Heart right ventricle (tissue), 16 donors: ENCODE results near the gene CFAP99. TPM values are rescaled to one million over a fixed set of nuclear protein-coding genes. Genes with fewer than 3 reads are reported as not detected.

Experiments
- ATAC-seq, 8 donors: fragments of 200-7000 bp; cut with Tn5 transposase; one replicate each; pipeline ENCODE4 v1.9.1; 2020; ENCODE audit warnings: mild to moderate bottlenecking in 8 of 8, moderate library complexity in 8 of 8, moderate number of reproducible peaks in 1 of 8
- DNase-seq, 2 donors: peaks; one replicate each; pipeline ENCODE4 v3.0.0-alpha.2; 2020
- H3K27ac ChIP-seq, 10 donors: fragments of 200-600 bp; sonication (generic) in 2 of 10; one replicate each; pipeline versions ENCODE4 v1.5.0 to v1.8.0; 2020 to 2022; ENCODE audit warnings: mild to moderate bottlenecking in 3 of 10
- H3K27me3 ChIP-seq, 7 donors: fragments of 200-600 bp; one replicate each; pipeline ENCODE4 v1.8.0; 2021 to 2022; ENCODE audit warnings: mild to moderate bottlenecking in 2 of 7
- H3K36me3 ChIP-seq, 9 donors: fragments of 200-600 bp; sonication (generic) in 1 of 9; one replicate each; pipeline versions ENCODE4 v1.5.0 to v1.8.0; 2020 to 2022; ENCODE audit warnings: mild to moderate bottlenecking in 2 of 9
- H3K4me1 ChIP-seq, 9 donors: fragments of 200-600 bp; sonication (generic) in 1 of 9; one replicate each; pipeline versions ENCODE4 v1.5.0 to v1.8.0; 2020 to 2022; ENCODE audit warnings: mild to moderate bottlenecking in 4 of 9
- H3K4me3 ChIP-seq, 10 donors: fragments of 200-600 bp; sonication (generic) in 2 of 10; one replicate each; pipeline versions ENCODE4 v1.5.0 to v1.8.0; 2020 to 2022; ENCODE audit warnings: mild to moderate bottlenecking in 7 of 10, moderate library complexity in 2 of 10
- H3K9me3 ChIP-seq, 11 donors: fragments of 200-600 bp in 10 of 11; sonication (generic) in 2 of 11; one replicate each; pipeline versions ENCODE4 v1.5.0 to v1.8.0; 2013 to 2022; ENCODE audit warnings: mild to moderate bottlenecking in 2 of 11, control low read depth in 1 of 11, moderate library complexity in 1 of 11
- WGBS, 2 donors: extraction: QIAGEN DNeasy Blood & Tissue Kit; methylation state at CpG; one replicate each; pipeline ENCODE4 v1.1.7; 2013; ENCODE audit warnings: inconsistent platforms in 1 of 2; 5-methylcytosine and 5-hydroxymethylcytosine counted together
- intact Hi-C, 10 donors: fragments of 100-400 bp; cut with DNase I; formaldehyde crosslinking; loops; one replicate each; pipeline versions ENCODE4 v1.11.1 to v1.14.2; 2022
- polyA plus RNA-seq, 2 donors: library from polyadenylated mRNA; stranded (reverse); fragments of 200-250 nt; gene quantifications; one replicate each; pipeline ENCODE4 v1.2.3, GENCODE V29; 2013
- total RNA-seq, 10 donors: library from RNA; stranded (reverse); fragmentation: NEBNext Ultra II Directional in 3 of 10; extraction: Animal tissue kit (Norgen Biotek cat#: 25700) in 3 of 10; gene quantifications; one replicate each; pipeline versions ENCODE4 v1.2.1 to v1.2.4, GENCODE V29; 2021 to 2023
- TF ChIP-seq, protein P1 (sequence below), 9 donors: fragments of 200-600 bp; sonication (generic) in 2 of 9; IDR thresholded peaks; one replicate each; pipeline versions ENCODE4 v1.5.0 to v1.8.0; 2021 to 2022; ENCODE audit warnings: antibody characterized with exemption in 9 of 9, mild to moderate bottlenecking in 5 of 9, moderate library complexity in 1 of 9
- donor health status: Arrhythmogenic right ventricular cardiomyopathy.
- donor health status: ischemic (EF 13 %, LVEDD 7.1; RV severe dilation, severe dysfunction).
- donor health status: healthy with polysubstance abuse.
- donor health status: DM: no; HTN: yes; CAD: no.
- donor health status: DM: no; HTN: no; CAD: no.
- donor health status: ischemic (EF 25% LVEDD 6.9; RV normal size, moderate dysfunction).
- donor health status: ischemic (EF 25% LVEDD 5.7; RV mildly dilated, moderate dysfunction).
- donor health status: healthy.
- donor health status: DM: yes; HTN: yes; CAD: no.
- donor health status: Ischemic cardiomyopathy.
- donor health status: ischemic (EF 35%, LVEDD 5.7; RV mildly dilated, moderate dysfunction).
- donor health status: nonischemic (EF 11% LVEDD 7.7; RV severe dilation, severe dysfunction).
- donor health status: DM: yes; HTN: yes; CAD: no.
- donor health status: PGD.
- donor health status: ischemic (EF 29% LVEDD 5.4; RV normal size, mild dysfunction).
- donor health status: nonischemic (EF 23%, LVEDD 6.1; RV moderate dilation, normal function).

CFAP99 gene
- total and polyA plus RNA-seq, 12 donors, result not detected

GRCh38 chr4:2412534-2412884, 6.2 kb upstream of the CFAP99 start:
- peak overlapping the region in 7 of 10 donors; percentile 16 to 39 (median 33) for H3K4me3 ChIP-seq
- ATAC-seq (no peak), DNase-seq (no peak)
- H3K4me1 ChIP-seq, result peaks cover 11 to 57% (median 29%) of the 10 kb centered on the region in 9 donors
- TF ChIP-seq, protein P1, sequence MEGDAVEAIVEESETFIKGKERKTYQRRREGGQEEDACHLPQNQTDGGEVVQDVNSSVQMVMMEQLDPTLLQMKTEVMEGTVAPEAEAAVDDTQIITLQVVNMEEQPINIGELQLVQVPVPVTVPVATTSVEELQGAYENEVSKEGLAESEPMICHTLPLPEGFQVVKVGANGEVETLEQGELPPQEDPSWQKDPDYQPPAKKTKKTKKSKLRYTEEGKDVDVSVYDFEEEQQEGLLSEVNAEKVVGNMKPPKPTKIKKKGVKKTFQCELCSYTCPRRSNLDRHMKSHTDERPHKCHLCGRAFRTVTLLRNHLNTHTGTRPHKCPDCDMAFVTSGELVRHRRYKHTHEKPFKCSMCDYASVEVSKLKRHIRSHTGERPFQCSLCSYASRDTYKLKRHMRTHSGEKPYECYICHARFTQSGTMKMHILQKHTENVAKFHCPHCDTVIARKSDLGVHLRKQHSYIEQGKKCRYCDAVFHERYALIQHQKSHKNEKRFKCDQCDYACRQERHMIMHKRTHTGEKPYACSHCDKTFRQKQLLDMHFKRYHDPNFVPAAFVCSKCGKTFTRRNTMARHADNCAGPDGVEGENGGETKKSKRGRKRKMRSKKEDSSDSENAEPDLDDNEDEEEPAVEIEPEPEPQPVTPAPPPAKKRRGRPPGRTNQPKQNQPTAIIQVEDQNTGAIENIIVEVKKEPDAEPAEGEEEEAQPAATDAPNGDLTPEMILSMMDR (IDR thresholded peaks at IDR 0.05), result no peak
- peak overlapping the region in 9 of 10 donors; percentile 20 to 84 (median 59) for H3K27ac ChIP-seq
- no peaks in the 10 kb centered on the region for H3K9me3 ChIP-seq
- H3K27me3 ChIP-seq, result peaks cover 0 to 20% (median 0%) of the 10 kb centered on the region in 7 donors
- no peaks in the 10 kb centered on the region for H3K36me3 ChIP-seq
- 44 to 50% methylated on average over 5 of the region's 5 CpGs for WGBS, 2 donors
- intact Hi-C loops, result loop anchor here in 5 of 10 donors (10.0 kb wide), 2 partner anchors 148 to 552 kb away; partner anchors contain the start of genes MXD4 (in 4 of the 5), GRK4 (in 1 of the 5) and NOP14 (in 1 of the 5)

DNA sequence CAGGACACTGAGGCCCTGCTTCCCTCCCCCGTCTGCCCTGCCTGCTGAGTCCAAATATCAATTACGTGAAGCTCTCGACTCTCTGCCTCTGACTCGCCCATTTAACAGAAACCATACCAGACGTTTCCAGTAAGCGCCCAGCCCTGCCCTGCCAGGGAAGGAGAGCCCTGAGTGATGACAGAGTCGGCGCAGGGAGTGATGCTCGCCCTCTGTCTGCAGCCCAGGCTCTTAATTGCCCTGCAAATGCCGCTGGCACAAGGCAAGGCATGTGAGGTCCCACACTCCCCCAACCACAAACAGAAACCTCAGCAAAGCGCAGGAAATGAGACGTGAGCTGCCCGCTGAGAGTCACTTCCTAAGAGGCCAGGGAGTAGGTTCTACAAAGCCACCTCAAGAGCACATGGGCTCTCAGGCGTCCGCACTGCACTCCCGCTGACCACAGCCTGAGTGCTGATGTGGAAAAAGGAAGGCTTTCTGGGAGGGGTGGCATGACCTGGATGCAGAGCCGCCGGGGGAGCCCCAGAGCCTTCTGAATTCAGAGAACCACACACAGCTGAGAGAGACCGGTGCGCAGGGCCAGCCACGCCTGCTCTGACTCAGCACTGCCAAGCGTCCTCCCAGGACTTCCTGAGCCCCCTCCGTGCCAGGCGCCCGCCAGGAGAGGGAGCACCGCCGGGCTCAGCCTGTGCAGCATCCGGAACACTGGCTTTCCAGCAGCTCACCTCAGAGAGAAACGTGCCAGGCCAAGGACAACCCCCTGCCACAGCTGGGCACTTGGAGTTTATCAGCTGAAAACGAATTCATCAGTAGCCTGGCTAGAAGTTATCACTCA, 5.7 kb upstream of the CFAP99 start:
- Histone ChIP-seq H3K27ac (peak overlapping the region in 9 of 10 donors; percentile 20 to 84 (median 59)), H3K27me3 (peaks cover 0 to 26% (median 0%) of the 10 kb centered on the region in 7 donors), H3K4me3 (peak overlapping the region in 9 of 10 donors; percentile 1 to 39 (median 30)), H3K4me1 (peaks cover 11 to 57% (median 33%) of the 10 kb centered on the region in 9 donors), H3K36me3 (no peaks in the 10 kb centered on the region), H3K9me3 (no peaks in the 10 kb centered on the region)
- 9% methylated on average over 30 of the region's 30 CpGs for WGBS, 2 donors
- peak; percentile 69 to 77 for DNase-seq
- peak; percentile 81 to 96 (median 91) for ATAC-seq
- TF ChIP-seq, protein P1 (IDR thresholded peaks at IDR 0.05), result peak in 7 of 9 donors; percentile 36 to 66 (median 49)
- intact Hi-C loops, result loop anchor here in 5 of 10 donors (10.0 kb wide), 2 partner anchors 148 to 552 kb away; partner anchors contain the start of genes MXD4 (in 4 of the 5), GRK4 (in 1 of the 5) and NOP14 (in 1 of the 5)

DNA sequence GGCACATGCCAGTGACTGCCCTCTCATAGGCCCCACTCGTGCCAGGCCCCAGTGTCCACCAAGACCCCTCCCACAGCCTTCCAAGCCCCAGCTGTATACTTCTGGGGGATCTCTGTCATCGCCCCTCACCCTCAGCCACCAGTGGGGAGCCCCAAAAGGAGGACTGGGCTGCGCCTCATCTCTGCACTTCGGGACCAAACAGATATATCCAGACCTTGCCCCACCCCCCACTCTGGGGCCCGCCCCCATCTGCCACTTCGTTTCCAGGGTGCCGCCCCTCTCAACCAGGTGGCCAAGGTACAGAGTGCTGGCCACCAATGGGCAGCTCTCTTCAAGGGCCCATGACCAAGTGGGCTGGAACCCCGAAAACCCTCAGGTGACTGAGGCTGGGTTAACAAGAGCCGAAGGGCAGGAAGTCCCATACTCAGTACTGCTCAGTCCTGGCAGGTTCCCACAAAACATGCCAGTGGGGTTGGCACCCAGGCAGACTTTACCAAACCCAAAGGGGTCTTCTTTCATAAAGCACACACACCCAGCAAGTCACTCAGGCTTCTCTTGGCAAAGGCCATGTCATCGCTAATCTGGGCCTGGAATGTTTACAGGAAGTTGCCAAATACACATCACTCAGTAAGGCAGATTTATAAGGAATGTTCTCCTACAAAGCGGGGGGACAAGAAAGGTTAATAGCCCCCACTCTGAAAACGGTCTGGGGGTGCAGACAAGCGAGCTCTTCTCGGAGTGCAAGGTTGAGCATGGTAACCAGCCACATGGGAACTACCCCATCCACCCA, 4.7 kb upstream of the CFAP99 start:
- ATAC-seq (peak in 1 of 8 donors; percentile 3), DNase-seq (no peak)
- 64 to 69% methylated on average over 14 of the region's 14 CpGs for WGBS, 2 donors
- Histone ChIP-seq H3K4me3 (peak overlapping the region in 3 of 10 donors; percentile 33 to 39 (median 38)), H3K36me3 (no peaks in the 10 kb centered on the region), H3K27me3 (peaks cover 0 to 28% (median 0%) of the 10 kb centered on the region in 7 donors), H3K9me3 (no peaks in the 10 kb centered on the region), H3K4me1 (peaks cover 11 to 60% (median 34%) of the 10 kb centered on the region in 9 donors), H3K27ac (peak overlapping the region in 9 of 10 donors; percentile 20 to 84 (median 59))
- intact Hi-C loops, result loop anchor here in 5 of 10 donors (10.0 kb wide), 2 partner anchors 149 to 551 kb away; partner anchors contain the start of genes MXD4 (in 4 of the 5), GRK4 (in 1 of the 5) and NOP14 (in 1 of the 5)
- TF ChIP-seq, protein P1 (IDR thresholded peaks at IDR 0.05), result no peak
